Esophagus muscularis mucosa (tissue), 4 donors: ENCODE results near the gene FBLIM1.

Experiments
- CTCF ChIP-seq, 3 experiments: fragments of 200-600 bp in 2 of 3; fragments of 450-650 bp in 1 of 3; sonication (generic) in 2 of 3; IDR thresholded peaks; one replicate each; pipeline ENCODE4 v1.5.1; 2017 to 2019; ENCODE audit warnings: antibody characterized with exemption in 3 of 3, mild to moderate bottlenecking in 2 of 3, moderate library complexity in 1 of 3
- EP300 ChIP-seq: sonication (generic); formaldehyde crosslinking; IDR thresholded peaks from one replicate; pipeline ENCODE4 v1.6.1; 2017; ENCODE audit warnings: antibody characterized with exemption
- POLR2A ChIP-seq: fragments of 450-650 bp; IDR thresholded peaks from one replicate; pipeline ENCODE4 v1.6.1; 2017; ENCODE audit warnings: antibody characterized with exemption, moderate library complexity, mild to moderate bottlenecking, low read depth
- POLR2AphosphoS5 ChIP-seq, 2 donors: sonication (generic); formaldehyde crosslinking; IDR thresholded peaks; one replicate each; pipeline ENCODE4 v1.6.1; 2017; ENCODE audit warnings: antibody characterized with exemption in 2 of 2

DNA sequence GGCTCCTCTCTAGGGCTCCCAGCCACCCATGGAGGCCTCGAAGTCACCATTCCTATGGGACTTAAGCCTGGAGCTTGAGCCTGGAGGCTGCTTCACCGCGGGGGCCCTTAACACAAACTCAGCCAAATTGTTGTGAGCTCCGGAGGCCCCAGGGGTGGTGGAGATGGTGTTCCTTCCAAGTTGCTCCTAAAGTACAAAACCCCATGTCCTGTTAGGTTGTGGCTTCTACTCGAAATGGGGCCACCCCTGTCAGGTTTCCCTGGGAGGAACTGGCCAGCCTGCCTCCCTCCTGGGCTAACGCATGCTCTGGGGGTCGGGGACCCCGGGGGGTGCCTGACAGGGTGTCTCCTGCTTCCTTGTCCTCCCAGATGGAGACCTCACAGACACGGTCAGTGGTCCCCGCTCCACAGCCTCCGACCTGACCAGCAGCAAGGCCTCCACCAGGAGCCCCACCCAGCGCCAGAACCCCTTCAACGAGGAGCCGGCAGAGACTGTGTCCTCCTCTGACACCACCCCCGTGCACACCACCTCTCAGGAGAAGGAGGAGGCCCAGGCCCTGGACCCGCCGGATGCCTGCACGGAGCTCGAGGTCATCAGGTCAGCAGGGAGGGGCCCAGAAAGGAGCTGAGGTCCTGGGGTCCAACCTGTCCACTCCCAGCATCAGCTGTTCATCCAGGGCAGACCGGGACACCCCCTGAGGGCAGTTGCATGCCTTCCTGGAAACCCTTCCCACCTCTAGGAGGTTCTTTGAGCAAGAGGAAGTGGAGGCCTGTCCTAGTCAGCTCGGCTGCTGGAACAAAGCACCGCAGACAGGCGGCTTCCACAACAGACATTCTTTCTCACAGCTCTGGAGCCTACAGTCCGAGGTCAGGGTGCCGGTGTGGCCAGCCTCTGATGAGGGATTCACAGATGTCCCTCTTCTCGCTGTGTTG lies 33.4 kb upstream of the FBLIM1 start:
- no peak for TF ChIP-seq CTCF (IDR thresholded peaks at IDR 0.05)
- no peak for TF ChIP-seq POLR2A
- TF ChIP-seq POLR2AphosphoS5 (IDR thresholded peaks at IDR 0.05), result no peak
- no peak for TF ChIP-seq EP300
